C4-2B (cell line): ENCODE data around the gene NBAS.

Experiments used
- H3K27ac ChIP-seq: fragments of 450-650 bp; 2 replicates; pipeline ENCODE4 v1.5.1; 2017
- CTCF ChIP-seq: fragments of 450-650 bp; conservative IDR thresholded peaks from 2 replicates; pipeline ENCODE4 v1.5.1; 2017; ENCODE audit warnings: mild to moderate bottlenecking
- ZFX ChIP-seq: fragments of 450-650 bp; IDR thresholded peaks from 2 replicates; pipeline ENCODE4 v1.6.1; 2017

Gene NBAS

GRCh38 chr2:15378148-15378908 is 182.8 kb downstream of the NBAS start:
- no peak overlapping the region for H3K27ac ChIP-seq
- TF ChIP-seq CTCF (no peak), ZFX (no peak)

GRCh38 chr2:15377202-15377601 is 183.9 kb downstream of the NBAS start:
- TF ChIP-seq CTCF: no peak

GRCh38 chr2:15372019-15372418 is 189.1 kb downstream of the NBAS start:
- TF ChIP-seq ZFX (no peak), CTCF (no peak)
- no peak overlapping the region for H3K27ac ChIP-seq

More at GRCh38 chr2:15377202-15377601, 183.9 kb downstream of the NBAS start:
- H3K27ac ChIP-seq: no peak overlapping the region

- no peak overlapping the region for H3K27ac ChIP-seq
- TF ChIP-seq CTCF (no peak), ZFX (no peak)
These were observed 192.0 kb downstream of the NBAS start for GRCh38 chr2:15369129-15369528.

- TF ChIP-seq ZFX (no peak), CTCF (no peak)
- H3K27ac ChIP-seq: no peak overlapping the region
These were observed 193.4 kb downstream of the NBAS start for GRCh38 chr2:15367715-15368114.

GRCh38 chr2:15367205-15367604 is 193.9 kb downstream of the NBAS start:
- H3K27ac ChIP-seq: no peak overlapping the region
- TF ChIP-seq CTCF (no peak), ZFX (no peak)

GRCh38 chr2:15365411-15365810 is 195.7 kb downstream of the NBAS start:
- H3K27ac ChIP-seq: no peak overlapping the region
- TF ChIP-seq ZFX (no peak), CTCF (no peak)
